Germinal center (tissue), 1 donor: ENCODE results near the gene SLC26A3.
"Not testable (repeated sequence)": the region's sequence is repeated elsewhere in the genome, so short reads cannot be mapped to it uniquely, and the experiment has no call there.

Source experiments
- DNase-seq: peaks from one replicate; pipeline ENCODE4 v3.0.0; 2012; ENCODE audit warnings: mixed read lengths, low spot score

SLC26A3 gene

DNA sequence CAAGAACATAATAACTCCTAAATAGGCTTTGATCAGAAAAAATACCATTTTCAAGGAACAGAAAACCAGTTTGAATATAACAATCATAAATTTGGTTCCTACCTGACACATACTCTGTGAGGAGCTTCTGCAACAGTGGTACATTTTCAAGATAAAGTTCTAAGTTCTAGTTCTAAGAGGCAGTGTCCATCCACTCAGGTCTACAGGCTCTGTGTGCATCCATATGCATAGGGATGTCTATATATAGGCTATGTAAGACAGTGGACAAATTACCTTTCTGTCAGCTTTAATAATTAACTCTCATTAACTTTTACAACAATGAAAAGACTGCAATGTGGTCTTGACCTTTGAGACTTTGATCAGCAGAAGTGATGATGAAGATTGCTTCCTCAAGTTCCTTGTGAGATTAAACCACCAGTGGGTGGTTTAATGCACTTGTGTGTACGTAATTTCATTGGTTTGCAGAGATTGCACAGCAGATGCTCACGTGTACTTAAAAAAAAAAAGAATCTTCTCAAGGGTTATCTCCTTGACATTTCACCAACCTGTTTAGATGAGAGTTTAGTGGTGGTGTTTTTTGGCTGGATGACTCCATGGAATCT lies at the start of gene SLC26A3:
Gene SLC26A3 (minus strand): TSS at position 215 of the 602 bp plus-strand sequence. CDS start 8,714 bp downstream, outside the sequence.
- DNase-seq: no peak

DNA sequence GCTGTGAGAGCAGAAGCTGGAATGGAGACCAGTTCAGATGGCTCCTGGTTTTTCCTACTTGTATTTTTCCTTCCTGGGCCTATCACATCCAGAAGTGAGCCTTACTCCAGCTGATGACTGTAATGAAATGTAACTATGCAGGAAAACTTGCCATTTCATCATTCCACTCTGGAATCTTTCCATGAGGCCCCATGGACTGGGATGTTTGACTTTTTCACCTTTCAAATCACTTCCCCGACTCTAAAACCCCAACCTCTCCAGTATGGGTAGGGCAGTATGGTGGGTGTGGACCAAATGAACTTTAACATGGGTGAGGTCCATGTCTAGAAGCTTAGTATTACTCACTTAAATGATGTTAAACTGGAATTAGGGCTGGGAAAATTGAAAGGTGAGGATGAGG lies 47.6 kb upstream of the SLC26A3 start:
- DNase-seq: no peak

DNA sequence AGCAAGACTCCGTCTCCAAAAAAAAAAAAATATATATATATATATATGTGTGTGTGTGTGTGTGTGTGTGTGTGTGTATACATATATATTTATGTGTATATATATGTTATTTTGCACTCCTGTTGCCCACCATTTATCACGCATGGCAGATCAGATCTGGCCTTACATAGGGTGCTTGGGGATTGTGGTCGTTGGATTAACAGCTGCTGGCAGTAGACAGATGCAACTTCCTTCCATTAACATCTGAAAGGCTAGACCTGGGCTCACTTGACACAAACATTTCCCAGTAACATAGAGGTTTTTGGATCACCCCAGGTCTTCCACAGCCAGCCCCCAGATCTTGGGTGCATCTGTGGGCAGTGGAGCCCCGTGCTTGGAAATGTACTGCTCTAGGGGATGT lies 47.2 kb upstream of the SLC26A3 start:
- no peak for DNase-seq

DNA sequence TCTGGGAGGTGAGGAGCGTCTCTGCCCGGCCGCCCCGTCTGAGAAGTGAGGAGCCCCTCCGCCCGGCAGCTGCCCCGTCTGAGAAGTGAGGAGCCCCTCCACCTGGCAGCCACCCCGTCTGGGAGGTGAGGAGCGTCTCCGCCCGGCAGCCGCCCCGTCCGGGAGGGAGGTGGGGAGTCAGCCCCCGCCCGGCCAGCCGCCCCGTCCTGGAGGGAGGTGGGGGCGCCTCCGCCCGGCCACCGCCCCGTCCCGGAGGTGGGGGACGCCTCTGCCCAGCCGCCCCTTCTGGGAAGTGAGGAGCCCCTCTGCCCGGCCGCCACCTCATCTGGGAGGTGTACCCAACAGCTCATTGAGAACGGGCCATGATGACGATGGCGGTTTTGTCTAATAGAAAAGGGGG lies 45.2 kb upstream of the SLC26A3 start:
- DNase-seq: not testable (repeated sequence)

DNA sequence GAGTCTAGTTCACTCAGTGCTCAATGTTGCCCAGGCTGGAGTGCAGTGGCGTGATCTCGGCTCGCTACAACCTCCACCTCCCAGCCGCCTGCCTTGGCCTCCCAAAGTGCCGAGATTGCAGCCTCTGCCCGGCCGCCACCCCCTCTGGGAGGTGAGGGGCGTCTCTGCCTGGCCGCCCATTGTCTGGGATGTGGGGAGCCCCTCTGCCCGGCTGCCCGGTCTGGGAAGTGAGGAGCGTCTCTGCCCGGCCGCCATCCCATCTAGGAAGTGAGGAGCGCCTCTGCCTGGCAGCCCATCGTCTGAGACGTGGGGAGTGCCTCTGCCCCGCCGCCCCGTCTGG lies 44.8 kb upstream of the SLC26A3 start:
- not testable (repeated sequence) for DNase-seq

DNA sequence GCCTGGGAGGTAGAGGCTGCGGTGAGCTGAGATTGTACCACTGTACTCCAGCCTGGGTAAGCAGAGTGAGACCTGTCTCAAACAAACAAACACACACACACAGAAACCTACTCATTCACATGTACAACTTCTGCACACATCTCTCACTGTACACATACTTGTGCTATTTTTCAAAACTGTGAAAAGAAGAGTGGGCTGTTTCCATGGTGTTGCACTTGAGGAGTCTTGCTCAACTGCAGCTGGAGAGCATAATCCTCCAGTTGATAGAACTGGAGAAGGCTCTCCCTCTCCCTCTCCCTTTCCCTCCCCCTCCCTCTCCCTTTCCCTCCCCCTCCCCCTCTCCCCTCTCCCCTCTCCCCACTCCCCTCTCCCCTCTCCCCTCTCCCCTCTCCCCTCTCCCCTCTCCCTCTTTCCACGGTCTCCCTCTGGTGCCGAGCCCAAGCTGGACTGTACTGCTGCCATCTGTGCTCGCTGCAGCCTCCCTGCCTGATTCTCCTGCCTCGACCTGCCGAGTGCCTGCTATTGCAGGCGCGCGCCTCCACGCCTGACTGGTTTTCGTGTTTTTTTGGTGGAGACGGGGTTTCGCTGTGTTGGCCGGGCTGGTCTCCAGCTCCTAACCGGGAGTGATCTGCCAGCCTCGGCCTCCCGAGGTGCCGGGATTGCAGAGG lies 44.3 kb upstream of the SLC26A3 start:
- no peak for DNase-seq

DNA sequence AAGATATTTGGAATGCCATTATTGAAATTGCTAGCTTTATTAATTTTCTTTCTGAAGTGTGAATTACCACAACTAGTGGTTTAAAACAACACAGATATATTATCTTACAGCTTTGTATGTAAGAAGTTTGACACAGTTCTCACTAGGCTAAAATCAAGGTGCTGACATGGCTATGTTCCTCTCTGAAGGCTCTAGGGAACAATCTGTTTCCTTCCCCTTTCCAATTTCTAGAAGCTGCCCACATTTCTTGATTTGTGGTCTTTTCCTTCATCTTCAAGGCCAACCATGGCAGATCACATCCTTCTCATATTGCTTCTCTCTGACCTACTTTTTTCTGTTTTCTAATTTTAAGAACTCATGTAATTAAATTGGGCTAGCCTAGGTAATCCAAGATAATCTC lies 43.3 kb upstream of the SLC26A3 start:
- DNase-seq: no peak

DNA sequence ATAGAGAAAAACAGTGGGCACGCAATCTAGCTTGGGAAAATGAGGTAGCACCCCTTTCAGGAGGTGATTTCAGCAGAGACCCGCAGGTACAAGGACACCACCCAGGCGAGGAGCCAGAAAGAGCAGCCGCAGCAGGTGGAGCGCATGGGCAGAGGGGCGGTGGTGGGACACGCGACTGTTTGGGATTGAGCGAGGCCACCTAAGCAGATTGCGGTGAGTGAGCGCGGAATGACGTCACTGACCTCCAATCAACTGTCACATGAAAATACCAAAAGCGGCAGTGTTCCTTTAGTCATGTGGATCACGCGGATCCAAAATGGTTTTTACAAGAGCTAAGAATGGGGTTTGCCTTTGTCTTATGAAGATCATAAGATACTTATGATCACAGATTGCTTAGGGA lies 40.2 kb upstream of the SLC26A3 start:
- no peak for DNase-seq

DNA sequence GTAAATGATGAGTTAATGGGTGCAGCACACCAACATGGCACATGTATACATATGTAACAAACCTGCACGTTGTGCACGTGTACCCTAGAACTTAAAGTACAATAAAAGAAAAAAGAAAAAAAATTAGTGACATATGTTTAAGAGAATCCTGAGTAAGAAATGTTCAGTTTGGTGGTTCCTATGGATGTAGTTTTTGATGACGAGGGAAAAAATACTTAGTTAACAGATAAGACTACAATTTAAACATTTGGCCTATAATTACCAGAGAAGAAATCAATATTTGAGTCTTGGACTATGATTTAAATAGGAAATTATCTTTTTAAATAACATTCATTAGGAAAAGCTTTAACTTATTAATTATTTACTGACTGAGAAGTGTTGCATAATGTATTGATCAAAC lies 39.2 kb upstream of the SLC26A3 start:
- no peak for DNase-seq

DNA sequence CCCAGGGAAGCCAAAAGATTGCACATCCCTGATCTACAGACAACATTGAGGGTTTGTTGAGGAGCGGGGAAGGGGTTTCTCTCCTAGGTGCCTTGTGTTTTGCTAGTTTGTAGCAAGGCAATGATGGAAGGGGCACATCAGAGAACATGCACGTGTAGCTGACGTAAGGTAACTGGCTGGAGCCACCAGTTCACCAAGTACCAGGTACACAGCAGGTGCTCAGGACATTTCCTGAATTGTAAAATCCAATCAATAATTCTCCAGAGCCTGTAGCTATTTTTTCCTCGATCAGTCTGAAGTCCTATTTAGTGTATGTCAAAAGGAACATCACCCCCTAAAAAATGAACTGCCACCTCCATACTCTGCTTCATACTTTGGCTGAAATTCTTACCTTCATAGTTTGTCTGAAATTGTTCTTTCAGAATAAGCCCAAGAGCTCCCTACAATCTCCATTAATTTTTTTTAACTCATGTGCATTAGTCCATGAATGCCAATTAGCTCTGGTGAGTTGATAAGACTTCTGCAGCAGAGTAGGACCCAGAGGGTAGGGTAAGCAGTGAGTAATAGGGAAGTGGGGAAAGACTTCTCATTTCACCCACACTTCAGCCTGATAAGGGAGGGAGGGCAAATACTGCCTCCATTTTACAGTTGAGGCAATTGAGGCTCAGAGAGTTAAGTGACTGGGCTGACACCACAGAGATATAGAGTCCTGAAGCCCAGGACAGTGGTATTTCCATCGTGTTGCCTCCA lies 36.0 kb upstream of the SLC26A3 start:
- DNase-seq: no peak

DNA sequence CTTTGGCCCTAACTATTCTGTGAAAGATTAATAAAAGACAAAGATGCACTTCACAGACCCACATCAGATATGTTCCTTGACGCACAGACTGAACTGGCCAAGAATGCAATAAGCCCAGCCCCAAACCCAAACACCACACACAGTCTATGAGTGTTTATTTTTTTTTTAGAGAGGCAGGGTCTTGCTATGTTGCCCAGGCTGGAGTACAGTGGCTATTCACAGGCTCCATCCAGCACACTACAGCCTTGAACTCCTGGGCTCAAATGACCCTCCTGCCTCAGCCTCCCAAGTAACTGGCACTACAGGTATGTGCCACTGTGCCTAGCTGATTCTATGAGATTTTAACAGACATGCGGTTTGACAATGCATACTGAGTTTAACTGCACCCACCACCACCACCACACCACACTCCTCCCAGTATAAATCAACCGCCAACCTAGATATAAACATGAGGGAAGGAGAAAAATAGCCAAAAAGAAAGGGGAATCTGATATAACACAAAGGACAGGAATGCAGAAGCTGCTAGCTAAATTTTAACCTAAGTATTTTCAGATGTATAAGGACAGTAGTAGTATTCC lies 35.1 kb upstream of the SLC26A3 start:
- no peak for DNase-seq

DNA sequence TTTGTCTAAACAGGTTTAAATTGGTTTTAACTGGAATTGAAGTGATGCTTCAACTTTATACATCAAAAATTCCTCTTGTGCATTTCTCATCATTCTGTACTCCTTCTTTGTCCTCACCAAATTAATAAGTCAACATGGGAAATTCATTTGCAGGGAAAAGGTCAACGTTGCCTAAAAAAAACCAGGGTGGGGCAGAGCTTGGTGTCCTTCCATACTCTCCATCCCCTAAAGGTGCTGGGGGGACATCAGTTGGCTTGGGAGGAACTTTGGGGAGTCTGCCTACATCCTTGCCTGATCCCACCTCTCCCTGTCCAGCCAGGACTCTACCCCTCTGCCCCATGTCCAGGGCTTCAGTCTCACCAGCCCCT lies 34.1 kb upstream of the SLC26A3 start:
- no peak for DNase-seq

DNA sequence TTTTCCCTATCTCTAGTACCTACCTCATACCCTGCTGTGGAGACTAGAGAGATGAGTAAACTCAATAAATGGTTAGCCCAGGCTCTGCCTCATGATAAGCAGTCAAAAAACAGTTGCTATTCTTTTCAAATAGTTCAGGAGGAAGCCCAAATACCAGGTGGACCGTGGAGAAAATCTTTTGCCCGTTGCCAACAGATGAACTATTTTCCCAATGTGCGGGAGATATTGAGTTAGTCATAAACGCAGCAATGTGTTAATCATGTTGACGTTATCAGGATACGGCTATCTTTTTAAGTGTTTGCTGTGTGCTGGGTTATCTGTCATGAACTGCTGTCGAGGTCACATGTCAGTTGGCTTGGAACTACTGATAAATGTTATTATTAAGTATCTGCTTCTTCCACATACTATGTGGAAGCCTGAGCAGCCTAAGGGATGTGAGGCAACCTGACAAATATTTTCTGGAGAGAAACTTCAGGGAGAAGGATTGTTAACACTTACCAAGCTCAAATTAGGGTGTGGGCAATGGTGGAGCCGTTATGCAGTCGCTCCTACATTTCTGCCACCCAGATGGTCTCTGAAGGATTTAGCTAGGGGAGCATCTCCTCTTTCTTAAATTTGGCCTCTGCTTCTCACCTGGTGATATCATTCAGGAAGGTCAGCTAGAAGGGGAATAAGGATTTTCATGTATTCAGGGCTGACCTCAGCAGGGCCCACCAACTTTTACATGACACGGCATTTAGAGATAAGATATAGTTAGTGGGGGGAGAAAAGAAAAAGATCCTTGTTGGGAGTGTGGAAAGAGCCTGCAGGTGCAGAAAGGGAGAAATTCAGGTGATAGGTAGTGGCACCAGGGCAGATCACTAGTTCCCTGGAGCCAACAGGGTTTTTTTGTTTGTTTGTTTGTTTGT lies 33.5 kb upstream of the SLC26A3 start:
- DNase-seq: no peak

DNA sequence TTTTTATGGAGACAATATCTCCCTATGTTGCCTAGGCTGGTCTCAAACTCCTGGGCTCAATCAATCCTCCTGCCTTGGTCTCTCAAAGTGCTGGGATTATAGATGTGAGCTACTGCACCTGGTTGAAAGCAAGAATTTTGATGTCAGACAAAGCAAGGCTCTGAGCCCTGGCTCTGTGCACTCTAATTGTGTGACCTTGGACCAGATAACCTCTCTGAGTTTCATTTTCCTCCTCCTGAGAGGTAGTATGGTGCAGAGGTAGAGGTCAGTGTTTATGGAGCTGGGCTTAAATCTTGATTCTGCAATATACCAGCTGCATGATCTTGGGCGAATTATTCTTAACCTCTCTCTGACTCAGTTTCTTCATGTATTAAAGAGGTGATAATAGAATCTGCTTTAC lies 31.4 kb upstream of the SLC26A3 start:
- no peak for DNase-seq

DNA sequence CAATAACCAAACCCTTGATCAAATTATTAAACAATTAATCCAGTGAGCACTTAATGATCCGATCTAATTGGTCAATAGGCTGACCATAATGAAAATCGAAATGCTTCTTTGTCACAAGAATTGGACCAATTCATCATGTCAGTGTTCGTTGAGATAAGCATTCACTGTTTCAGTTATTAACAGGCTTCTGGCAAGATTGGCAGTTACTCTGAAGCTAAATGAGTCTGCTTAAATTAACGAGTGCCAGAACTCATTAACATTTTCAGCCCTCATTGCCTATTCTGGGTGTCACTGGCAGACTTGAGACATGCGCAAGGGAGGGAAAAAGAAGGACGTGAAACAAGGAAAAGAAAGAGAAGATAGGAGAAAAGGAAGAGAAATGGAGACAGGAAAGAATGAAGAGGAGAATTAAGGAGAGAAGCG lies 30.7 kb upstream of the SLC26A3 start:
- DNase-seq: no peak

DNA sequence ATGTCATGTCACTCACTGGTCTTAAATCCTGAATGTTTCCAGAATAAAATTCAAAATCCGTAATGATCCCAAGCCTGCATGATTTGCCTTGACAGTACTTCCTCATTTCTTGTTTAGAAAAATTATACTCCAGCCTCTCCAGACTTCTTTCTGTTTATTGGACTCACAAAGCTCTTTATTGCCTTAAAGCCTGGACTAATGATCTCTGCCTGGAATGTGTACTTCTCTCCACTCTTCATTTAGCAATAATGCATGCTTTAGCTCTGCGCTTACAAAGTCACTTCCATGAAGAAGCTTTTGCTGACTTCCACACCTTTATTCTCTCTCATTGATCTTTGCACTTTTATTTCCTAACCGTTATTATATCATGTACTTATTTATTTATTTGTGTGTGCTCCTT lies 27.4 kb upstream of the SLC26A3 start:
- no peak for DNase-seq

DNA sequence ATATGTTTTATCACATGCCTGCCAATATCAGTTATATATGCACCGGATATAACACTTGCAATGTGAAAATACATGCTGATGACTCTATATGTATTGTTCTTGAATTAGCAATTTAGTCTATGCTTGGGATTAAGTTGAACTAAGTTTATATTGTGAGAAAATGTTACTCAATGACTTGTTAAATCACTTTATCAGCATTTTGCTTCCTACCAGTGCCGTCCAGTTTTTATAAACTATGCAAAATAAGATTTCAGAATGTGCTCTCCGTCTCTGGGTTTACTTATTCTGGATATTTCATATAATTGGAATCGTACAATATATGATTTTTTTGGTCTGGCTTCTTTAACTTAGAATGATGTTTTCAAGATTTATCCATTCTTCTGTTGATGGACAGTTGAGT lies 25.5 kb upstream of the SLC26A3 start:
- no peak for DNase-seq

DNA sequence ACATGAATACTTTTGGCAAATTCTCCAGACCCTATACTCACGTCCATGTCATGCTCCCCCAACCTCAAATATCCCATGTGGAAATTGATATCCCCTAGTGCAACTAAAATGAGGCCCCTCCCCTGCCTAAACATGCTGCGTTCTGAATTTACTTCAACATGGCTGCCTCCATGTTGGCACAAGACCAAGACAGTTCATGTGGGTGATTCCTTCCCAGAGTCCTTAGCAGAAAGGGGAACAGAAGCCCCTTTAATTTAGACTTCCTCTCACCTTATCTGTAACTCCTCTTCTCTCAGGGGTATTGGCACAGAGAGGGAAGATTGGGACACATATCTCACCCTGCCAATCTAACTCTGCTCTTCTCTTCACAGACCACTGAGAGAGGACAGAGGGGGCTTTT lies 24.5 kb upstream of the SLC26A3 start:
- DNase-seq: no peak

DNA sequence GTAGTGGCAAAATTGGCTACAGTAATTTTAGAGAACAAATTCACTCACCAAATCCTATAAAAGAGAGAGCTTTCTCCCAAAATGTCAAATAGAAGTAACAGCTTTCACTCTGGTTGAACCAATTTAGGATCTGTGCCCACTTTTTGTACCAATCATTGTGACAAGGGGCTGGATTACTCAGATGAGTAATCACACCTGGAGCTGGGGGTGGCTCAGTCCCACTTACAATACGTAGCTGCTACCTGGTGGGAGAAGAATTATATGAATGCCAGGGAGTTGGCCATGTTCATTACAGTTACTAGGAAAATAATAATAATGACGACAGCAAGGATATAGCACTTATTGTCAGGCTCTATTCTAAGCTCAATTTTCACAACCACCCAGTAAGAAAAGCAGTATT lies 23.4 kb upstream of the SLC26A3 start:
- DNase-seq: no peak

DNA sequence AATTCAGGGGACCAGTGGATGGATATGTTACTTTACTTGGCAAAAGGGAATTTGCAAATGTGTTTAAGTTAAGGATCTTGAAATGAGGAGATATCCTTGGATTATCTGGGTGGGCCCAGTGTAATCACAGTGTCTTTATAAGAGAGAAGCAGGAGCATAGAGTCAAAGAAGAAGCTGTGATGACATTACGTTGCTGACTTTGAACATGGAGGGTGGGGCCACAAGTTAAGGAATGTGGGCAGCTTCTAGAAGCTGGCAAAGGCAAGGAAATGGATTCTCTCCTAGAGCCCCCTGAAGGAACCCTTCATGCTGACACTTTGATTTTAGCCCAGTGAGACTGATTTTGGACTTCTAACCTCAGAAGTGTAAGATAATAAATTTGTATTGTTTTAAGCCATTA lies 21.8 kb upstream of the SLC26A3 start:
- DNase-seq: no peak

DNA sequence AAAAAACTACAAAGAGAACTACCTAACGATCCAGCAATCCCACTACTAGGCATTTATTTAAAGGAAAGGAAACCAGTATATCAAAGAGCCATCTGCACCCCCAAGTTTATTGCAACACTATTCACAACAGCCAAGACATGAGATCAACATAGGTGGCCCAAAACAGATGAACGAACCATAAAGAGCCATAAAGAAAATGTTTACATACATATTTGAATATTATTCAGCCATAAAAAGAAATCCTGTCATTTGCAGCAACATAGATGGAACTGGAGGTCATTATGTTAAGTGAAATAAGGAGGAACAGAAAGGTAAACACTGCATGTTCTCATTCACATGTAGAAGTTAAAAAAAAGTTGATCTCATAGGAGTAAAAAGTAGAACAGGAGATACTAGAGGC lies 15.6 kb upstream of the SLC26A3 start:
- no peak for DNase-seq

DNA sequence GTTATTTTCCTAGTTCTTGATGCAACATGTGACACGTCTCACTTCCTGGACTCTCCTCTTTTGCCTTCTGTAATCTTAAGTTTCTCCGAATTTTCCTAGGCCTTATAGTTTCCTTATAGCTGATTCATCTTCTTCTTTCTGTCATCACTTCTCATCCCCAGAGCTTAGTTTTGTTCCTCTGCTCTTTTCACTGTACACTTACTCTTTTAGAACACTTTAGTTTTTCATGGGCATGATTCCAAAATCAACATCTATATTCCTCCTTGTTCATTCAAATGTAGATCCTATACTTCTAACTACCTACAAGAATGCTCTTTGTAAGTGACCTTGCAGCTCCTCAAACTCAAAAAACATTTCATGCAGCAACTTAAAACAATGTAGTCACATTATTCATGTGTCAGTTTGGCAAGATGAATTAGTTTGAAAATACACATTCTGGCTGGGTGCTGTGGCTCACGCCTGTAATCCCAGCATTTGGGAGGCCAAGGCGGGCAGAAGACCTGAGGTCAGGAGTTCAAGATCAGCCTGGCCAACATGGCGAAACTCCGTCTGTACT lies 13.1 kb upstream of the SLC26A3 start:
- no peak for DNase-seq
